Endothelial cell of umbilical vein (primary cell): ENCODE results near the gene CFAP161. TPM values are rescaled to one million over a fixed set of nuclear protein-coding genes. Genes with fewer than 3 reads are reported as not detected.

Source experiments
- BruUV-seq: library from RNA; stranded (reverse); fragments of 400-500 nt; replicated peaks from 2 replicates; lab custom pipeline; 2021; lab: Mats Ljungman, UMichigan
- CTCF ChIA-PET: fragments of 300-600, 350-600 bp; sonication (Branson Sonifier 250); formaldehyde crosslinking; loops from one replicate; lab custom pipeline; 2021; ENCODE audit warnings: antibody characterized with exemption, inconsistent platforms; lab: Charles Lee
- POLR2A ChIA-PET: fragments of 300-600, 350-600 bp; sonication (Branson Sonifier 250); formaldehyde crosslinking; loops from one replicate; lab custom pipeline; 2021; ENCODE audit warnings: antibody characterized with exemption, inconsistent platforms; lab: Charles Lee
- DNase-seq: peaks from one replicate; pipeline ENCODE4 v3.0.0-alpha.2; 2011; ENCODE audit warnings: low read depth, low spot score
- FAIRE-seq: peaks from 2 replicates; lab custom pipeline; 2011; peaks lifted over from hg19 to GRCh38; lab: Jason Lieb, UNC
- H2AFZ ChIP-seq: 2 replicates; pipeline ENCODE4 v1.6.0; 2012; ENCODE audit warnings: low read depth, low read length, control low read depth, inconsistent platforms
- H3K27ac ChIP-seq: 2 replicates; pipeline ENCODE4 v1.5.1; 2011; ENCODE audit warnings: low read depth, mild to moderate bottlenecking, control low read depth, low read length, moderate library complexity; ENCODE audit not compliant: insufficient read depth
- H3K27me3 ChIP-seq, 2 experiments: 2 replicates each; pipeline versions ENCODE4 v1.6.0 to v1.6.1; 2011; ENCODE audit warnings: low read length in 2 of 2, mixed read lengths in 1 of 2; ENCODE audit not compliant: control insufficient read depth in 2 of 2, insufficient read depth in 2 of 2
- H3K36me3 ChIP-seq, 2 experiments: 2 replicates in 1 of 2; 3 replicates in 1 of 2; pipeline ENCODE4 v1.5.1; 2011; ENCODE audit warnings: low read length in 2 of 2, mild to moderate bottlenecking in 1 of 2, moderate library complexity in 1 of 2; ENCODE audit not compliant: control insufficient read depth in 2 of 2, insufficient read depth in 2 of 2; ENCODE audit errors: extremely low read depth in 1 of 2
- H3K4me1 ChIP-seq: 3 replicates; pipeline ENCODE4 v1.5.1; 2011; ENCODE audit warnings: mild to moderate bottlenecking, low read length; ENCODE audit not compliant: control insufficient read depth, insufficient read depth; ENCODE audit errors: extremely low read depth
- H3K4me2 ChIP-seq: 2 replicates; pipeline ENCODE4 v1.6.1; 2011; ENCODE audit warnings: low read length, control low read depth, mixed read lengths; ENCODE audit not compliant: insufficient read depth
- H3K4me3 ChIP-seq, 3 experiments: fragments of 200-600 bp in 1 of 3; sonication (generic), shearing (Covaris generic) in 1 of 3; replicated peaks in 1 of 3; 2 replicates each; pipeline ENCODE4 v1.5.1; 2011 to 2016; ENCODE audit warnings: control low read depth in 3 of 3, low read length in 3 of 3, mild to moderate bottlenecking in 2 of 3, inconsistent platforms in 1 of 3, low read depth in 1 of 3, moderate library complexity in 1 of 3; ENCODE audit not compliant: insufficient read depth in 1 of 3
- H3K79me2 ChIP-seq: 2 replicates; pipeline ENCODE4 v1.6.0; 2012; ENCODE audit warnings: low read length, inconsistent platforms; ENCODE audit not compliant: control insufficient read depth, insufficient read depth
- H3K9ac ChIP-seq: replicated peaks from 2 replicates; pipeline ENCODE3; 2011; ENCODE audit warnings: low read length, control low read depth; ENCODE audit not compliant: insufficient read depth; ENCODE audit errors: extremely low read depth
- H3K9me1 ChIP-seq: replicated peaks from 3 replicates; pipeline ENCODE4 v1.6.0; 2011; ENCODE audit warnings: mild to moderate bottlenecking, low read length; ENCODE audit not compliant: control insufficient read depth, insufficient read depth; ENCODE audit errors: extremely low read depth
- H3K9me3 ChIP-seq: replicated peaks from 2 replicates; pipeline ENCODE4 v1.5.1; 2012; ENCODE audit warnings: low read length, inconsistent platforms; ENCODE audit not compliant: control insufficient read depth, insufficient read depth
- H4K20me1 ChIP-seq: replicated peaks from 2 replicates; pipeline ENCODE3; 2011; ENCODE audit warnings: mild to moderate bottlenecking, low read length; ENCODE audit not compliant: control insufficient read depth, insufficient read depth; ENCODE audit errors: extremely low read depth
- CTCF ChIP-seq, 2 donors: IDR thresholded peaks; 1 replicate in 1 of 2; 2 replicates in 1 of 2; pipeline ENCODE4 v1.5.1; 2011; ENCODE audit warnings: low read length in 2 of 2, mild to moderate bottlenecking in 2 of 2, moderate library complexity in 2 of 2, control low read depth in 1 of 2, inconsistent platforms in 1 of 2, low read depth in 1 of 2; ENCODE audit not compliant: insufficient read depth in 1 of 2; ENCODE audit errors: extremely low read depth in 1 of 2
- EZH2 ChIP-seq: IDR thresholded peaks from 2 replicates; pipeline ENCODE4 v1.6.1; 2012; ENCODE audit warnings: borderline replicate concordance, low read depth, mild to moderate bottlenecking, moderate library complexity, low read length, inconsistent platforms; ENCODE audit not compliant: severe bottlenecking
- FOS ChIP-seq: IDR thresholded peaks from 2 replicates; pipeline ENCODE4 v1.6.1; 2011; ENCODE audit warnings: mild to moderate bottlenecking, low read length, moderate library complexity, borderline replicate concordance; ENCODE audit not compliant: insufficient read depth
- GATA2 ChIP-seq: IDR thresholded peaks from 2 replicates; pipeline ENCODE4 v1.7.0; 2011; ENCODE audit warnings: low read depth, mild to moderate bottlenecking, moderate library complexity, mixed read lengths, low read length; ENCODE audit not compliant: insufficient read length, insufficient read depth
- JUN ChIP-seq: IDR thresholded peaks from 2 replicates; pipeline ENCODE4 v1.6.1; 2011; ENCODE audit warnings: borderline replicate concordance, low read depth; ENCODE audit not compliant: insufficient read length, insufficient read depth
- MAX ChIP-seq: IDR thresholded peaks from 2 replicates; pipeline ENCODE4 v1.6.1; 2011; ENCODE audit not compliant: insufficient read depth, insufficient read length
- MYC ChIP-seq: IDR thresholded peaks from one replicate; pipeline ENCODE4 v1.6.1; 2011; ENCODE audit warnings: mild to moderate bottlenecking, low read depth, low read length
- POLR2A ChIP-seq: IDR thresholded peaks from 2 replicates; pipeline ENCODE4 v1.6.1; 2012; ENCODE audit warnings: low read depth, mild to moderate bottlenecking, control low read depth, low read length
- POLR2AphosphoS5 ChIP-seq: IDR thresholded peaks from 2 replicates; pipeline ENCODE4 v1.6.1; 2012; ENCODE audit warnings: low read depth, mild to moderate bottlenecking, control low read depth, low read length, moderate library complexity; ENCODE audit not compliant: insufficient read depth
- dilution Hi-C: fragments of 300-500 bp; cut with MboI; formaldehyde crosslinking; loops from one replicate; pipeline ENCODE4 v1.15.0; 2019; ENCODE audit warnings: low sequenced_read_pairs; ENCODE audit not compliant: extremely low pct_ligation_motif_present
- intact Hi-C: fragments of 100-400 bp; cut with micrococcal nuclease; formaldehyde crosslinking; loops from one replicate; pipeline ENCODE4 v1.10.0; 2022
- polyA plus RNA-seq, 4 experiments: library from polyadenylated mRNA; depleted of rRNA in 3 of 4; stranded (reverse) in 3 of 4; unstranded in 1 of 4; fragments of >200 nt; gene quantifications; 2 replicates each; pipeline versions ENCODE4 v1.2.1 to v1.2.3, GENCODE V29; 2011 to 2012; ENCODE audit warnings: missing spikeins in 1 of 4
- total RNA-seq: library from RNA; stranded (reverse); gene quantifications from 2 replicates; pipeline ENCODE4 v1.2.3, GENCODE V29; 2021

CFAP161 gene
- total and polyA plus RNA-seq, 2 donors (not counting 3 experiments of a cell fraction or from before 2014, with no cell fraction given): 0.08 TPM; not detected in 1

DNA sequence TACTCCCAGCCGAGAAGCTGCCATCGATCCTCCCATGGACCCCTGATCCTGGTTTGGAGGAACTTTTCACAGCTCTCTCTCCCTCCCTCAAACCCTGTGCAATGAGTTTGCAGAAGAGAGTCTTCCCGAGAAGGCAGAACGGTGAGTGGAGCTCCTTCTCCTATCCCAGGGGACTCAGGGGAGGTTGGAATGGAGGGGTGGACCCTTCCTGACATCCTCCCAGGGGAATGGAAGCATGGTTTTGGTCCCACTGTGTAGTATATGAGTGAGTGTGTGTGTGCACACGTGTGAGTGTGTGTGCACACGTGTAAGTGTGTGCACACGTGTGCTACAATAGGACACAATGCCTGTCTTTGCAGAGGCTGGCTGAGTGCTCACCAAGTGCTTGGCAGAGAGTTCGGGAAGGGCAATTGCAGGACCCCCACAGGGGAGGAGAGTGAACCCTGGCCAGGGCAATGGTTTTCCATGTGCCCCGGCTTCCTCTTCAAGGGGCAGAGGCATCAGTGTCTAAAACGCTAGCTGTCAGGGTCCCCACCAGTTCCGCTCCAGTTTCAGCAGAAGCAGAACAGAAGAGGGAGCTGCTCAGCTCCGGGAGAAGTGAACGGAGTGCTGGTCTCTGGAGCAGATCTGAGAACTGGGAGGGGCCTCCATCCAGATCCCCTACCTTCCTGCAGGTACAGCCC is 48.8 kb downstream of the CFAP161 start:
- ChIA-PET POLR2A (no interaction called here), CTCF (interaction anchor here (1.0 to 1.3 kb wide), 3 partner anchors 9 to 83 kb away, joined by 3 read pairs; no protein-coding TSS in a partner anchor)
- Histone ChIP-seq H3K9me3 (no peaks in the 10 kb centered on the region), H3K36me3 (no peaks in the 10 kb centered on the region), H4K20me1 (no peaks in the 10 kb centered on the region), H3K9ac (no peak overlapping the region), H3K4me3 (no peak overlapping the region), H3K9me1 (no peaks in the 10 kb centered on the region), H3K79me2 (no peaks in the 10 kb centered on the region), H3K27me3 (no peaks in the 10 kb centered on the region), H3K4me1 (no peaks in the 10 kb centered on the region), H2AFZ (no peak overlapping the region), H3K4me2 (no peak overlapping the region), H3K27ac (no peak overlapping the region)
- no peak for DNase-seq
- dilution Hi-C loops (no loop called here), intact Hi-C loops (no loop called here)
- no peak for FAIRE-seq
- no TSS peak for BruUV-seq
- TF ChIP-seq CTCF (IDR thresholded peaks at IDR 0.05; ENCODE audit: extremely low read depth in 1 of 2, insufficient read depth in 1 of 2, low read depth in 1 of 2, low read length in 2 of 2): no peak
- no peak for TF ChIP-seq EZH2
- TF ChIP-seq JUN: no peak
- no peak for TF ChIP-seq MYC
- TF ChIP-seq POLR2AphosphoS5: no peak
- TF ChIP-seq FOS: no peak
- TF ChIP-seq POLR2A: no peak
- no peak for TF ChIP-seq GATA2
- no peak for TF ChIP-seq MAX
